KOPT-K1 (cell line): ENCODE results near the gene OPHN1.
"Not testable (repeated sequence)": the region's sequence is repeated elsewhere in the genome, so short reads cannot be mapped to it uniquely, and the experiment has no call there.

Experiments used
- H3K27ac ChIP-seq: fragments of 200-600 bp; sonication (generic); 2 replicates; pipeline ENCODE4 v1.5.1; 2016; ENCODE audit warnings: antibody characterized with exemption, mild to moderate bottlenecking, low read depth, low read length; ENCODE audit not compliant: poor library complexity, severe bottlenecking
- H3K36me3 ChIP-seq: fragments of 200-600 bp; sonication (generic); 2 replicates; pipeline ENCODE4 v1.5.1; 2017; ENCODE audit warnings: antibody characterized with exemption, mild to moderate bottlenecking, low read length, moderate library complexity; ENCODE audit not compliant: insufficient read depth
- H3K9me3 ChIP-seq: fragments of 200-600 bp; sonication (generic); 2 replicates; pipeline ENCODE4 v1.5.1; 2017; ENCODE audit warnings: antibody characterized with exemption, low read length, mild to moderate bottlenecking; ENCODE audit not compliant: insufficient read depth, poor library complexity, severe bottlenecking

The OPHN1 gene

DNA sequence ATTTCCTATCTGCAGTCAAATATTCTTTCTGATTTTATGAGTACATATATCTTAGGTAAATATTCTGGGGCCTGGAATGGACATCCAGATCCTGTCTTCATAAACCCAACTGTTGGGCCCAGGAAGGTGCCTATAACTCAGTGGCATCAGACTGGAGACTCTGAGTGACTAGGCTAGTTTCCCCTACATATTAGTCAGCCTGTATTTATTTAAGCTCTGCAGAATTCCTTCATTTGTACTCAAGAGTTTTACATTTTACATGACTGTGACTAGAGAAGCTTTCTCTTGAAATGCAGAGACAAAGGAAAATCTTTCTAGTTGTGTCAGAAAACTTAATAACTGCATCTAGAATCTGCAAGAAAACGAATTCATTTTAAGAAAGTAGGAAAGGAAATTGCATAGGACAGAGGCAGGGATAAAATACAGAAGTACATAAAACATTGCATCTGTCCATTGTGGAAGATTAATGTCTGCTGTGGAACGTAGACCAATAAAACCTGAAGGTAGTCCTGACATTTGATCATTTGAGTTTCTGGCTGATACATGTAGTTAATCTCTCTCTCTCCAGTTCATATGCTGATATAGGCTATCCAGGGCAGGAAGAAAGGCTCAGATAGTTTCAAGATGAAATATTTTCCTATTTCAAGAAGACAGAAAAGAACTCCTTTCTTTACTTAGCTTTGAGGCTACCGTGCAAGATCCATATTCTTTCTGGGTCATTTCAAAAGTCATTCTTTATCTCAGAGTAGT is 78.2 kb downstream of the OPHN1 start:
- Histone ChIP-seq H3K27ac (no peak overlapping the region), H3K9me3 (no peaks in the 10 kb centered on the region), H3K36me3 (no peaks in the 10 kb centered on the region)

DNA sequence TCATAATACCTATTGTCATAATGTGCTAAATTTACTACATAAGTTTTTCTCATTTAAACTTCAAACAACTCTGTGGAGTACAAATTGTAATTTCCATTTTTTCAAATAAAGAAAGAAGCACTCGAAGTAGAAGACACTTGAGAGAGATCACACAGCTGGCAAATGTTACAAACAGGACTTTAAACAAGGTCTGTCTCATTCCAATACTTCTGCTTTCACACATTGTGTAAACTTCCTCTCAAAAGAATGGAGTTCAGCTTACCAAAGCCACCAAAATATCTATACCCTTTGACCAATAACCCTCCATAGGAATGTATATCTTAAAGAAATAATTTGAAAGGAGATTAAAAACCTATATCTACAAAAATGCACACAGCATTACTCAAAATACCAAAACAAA is 88.3 kb downstream of the OPHN1 start:
- Histone ChIP-seq H3K9me3 (no peaks in the 10 kb centered on the region), H3K27ac (no peak overlapping the region), H3K36me3 (no peaks in the 10 kb centered on the region)

DNA sequence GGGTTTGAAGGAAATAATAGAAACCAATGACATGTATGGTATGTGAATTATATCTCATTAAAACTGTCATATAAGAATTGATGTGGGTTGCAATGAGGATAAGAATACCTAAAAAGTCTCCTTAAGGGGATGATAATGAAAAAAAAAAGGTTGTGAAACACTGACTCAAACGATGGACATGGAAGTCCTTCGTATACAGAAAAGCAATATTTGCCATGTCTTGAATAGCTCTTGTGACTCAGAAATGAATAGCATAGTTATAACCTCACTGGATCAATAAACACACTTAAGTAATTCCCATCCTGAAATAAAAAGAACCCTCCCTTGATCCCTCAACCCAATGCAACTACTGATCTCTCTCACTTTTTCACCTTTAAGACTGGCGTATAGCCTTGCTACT is 89.7 kb downstream of the OPHN1 start:
- Histone ChIP-seq H3K9me3 (no peaks in the 10 kb centered on the region), H3K36me3 (no peaks in the 10 kb centered on the region), H3K27ac (no peak overlapping the region)

DNA sequence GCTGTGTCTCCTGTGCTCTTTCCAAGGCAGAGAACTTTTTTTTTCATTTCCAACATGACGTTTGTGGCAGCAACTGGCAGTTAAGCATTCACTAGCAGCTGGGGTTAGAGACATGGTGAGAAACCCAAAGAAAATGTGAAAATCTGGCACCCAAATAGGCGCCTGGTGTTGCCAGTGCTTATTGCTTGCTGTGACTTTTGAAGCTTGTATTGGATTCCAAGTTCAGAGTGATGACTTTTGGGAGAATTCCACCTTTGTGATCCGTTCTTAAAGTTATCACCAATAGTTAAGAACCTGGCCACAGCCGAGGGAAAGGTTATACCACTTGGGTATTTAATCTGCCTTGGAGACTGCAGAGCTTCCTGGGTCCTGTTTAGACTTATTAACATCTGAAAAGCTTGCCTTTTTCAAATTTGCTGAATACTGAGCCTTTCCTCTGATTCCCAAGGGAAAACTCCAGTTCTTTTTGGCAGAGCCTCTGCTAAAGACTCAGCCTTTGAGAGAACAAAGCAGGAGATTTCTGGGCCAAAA is 101.0 kb downstream of the OPHN1 start:
- Histone ChIP-seq H3K36me3 (no peaks in the 10 kb centered on the region), H3K27ac (no peak overlapping the region), H3K9me3 (no peaks in the 10 kb centered on the region)

DNA sequence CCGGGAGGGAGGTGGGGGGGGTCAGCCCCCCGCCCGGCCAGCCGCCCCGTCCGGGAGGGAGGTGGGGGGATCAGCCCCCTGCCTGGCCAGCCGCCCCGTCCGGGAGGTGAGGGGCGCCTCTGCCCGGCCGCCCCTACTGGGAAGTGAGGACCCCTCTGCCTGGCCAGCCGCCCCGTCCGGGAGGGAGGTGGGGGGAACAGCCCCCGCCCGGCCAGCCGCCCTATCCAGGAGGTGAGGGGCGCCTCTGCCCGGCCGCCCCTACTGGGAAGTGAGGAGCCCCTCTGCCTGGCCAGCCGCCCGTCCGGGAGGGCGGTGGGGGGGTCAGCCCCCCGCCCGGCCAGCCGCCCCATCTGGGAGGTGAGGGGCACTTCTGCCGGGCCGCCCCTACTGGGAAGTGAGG is 106.5 kb downstream of the OPHN1 start:
- H3K36me3 ChIP-seq, H3K9me3 ChIP-seq, H3K27ac ChIP-seq: not testable (repeated sequence)

GRCh38 chrX:68307769-68308168 is 125.5 kb downstream of the OPHN1 start:
- Histone ChIP-seq H3K9me3 (no peaks in the 10 kb centered on the region), H3K36me3 (no peaks in the 10 kb centered on the region), H3K27ac (no peak overlapping the region)

DNA sequence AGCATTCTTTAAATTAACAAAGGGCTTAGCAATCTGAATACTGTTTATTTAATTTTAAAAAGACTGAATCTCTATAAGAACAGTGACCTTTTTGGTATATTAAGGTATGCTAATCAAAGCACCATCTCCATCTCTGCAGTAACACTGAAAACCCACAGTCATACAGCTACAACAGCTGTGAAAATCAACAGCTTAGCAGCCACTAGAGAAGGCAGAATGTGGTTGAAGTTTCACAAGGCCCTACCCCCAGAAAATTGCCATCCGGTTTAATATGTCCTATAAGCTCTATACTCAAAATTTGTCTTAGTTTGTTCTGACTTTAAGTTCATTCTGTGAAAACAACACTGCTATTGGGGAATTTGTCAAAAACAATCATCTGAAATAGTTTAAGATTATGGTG is 128.7 kb downstream of the OPHN1 start:
- no peaks in the 10 kb centered on the region for H3K9me3 ChIP-seq
- no peaks in the 10 kb centered on the region for H3K36me3 ChIP-seq
- no peak overlapping the region for H3K27ac ChIP-seq

DNA sequence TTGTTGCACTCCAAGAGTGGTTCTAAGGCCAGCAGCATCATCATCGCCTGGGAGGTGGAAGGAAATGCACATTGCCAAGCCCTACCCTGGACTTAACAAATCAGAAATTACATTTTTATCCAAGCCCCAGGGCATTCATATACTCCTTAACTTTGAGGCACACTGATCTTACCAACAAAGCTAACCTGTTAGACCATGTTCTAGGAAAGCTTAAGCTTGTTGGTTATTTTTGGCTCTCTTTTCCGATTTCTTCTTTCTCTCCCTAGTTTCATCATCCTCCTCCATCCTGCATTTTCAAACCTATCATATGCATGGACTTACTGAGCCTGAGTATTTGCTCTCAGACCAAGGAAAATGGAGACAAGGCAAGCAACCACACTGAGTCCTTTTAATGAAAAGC is 133.4 kb downstream of the OPHN1 start:
- Histone ChIP-seq H3K36me3 (no peaks in the 10 kb centered on the region), H3K27ac (no peak overlapping the region), H3K9me3 (no peaks in the 10 kb centered on the region)

- H3K36me3 ChIP-seq = no peaks in the 10 kb centered on the region
- no peaks in the 10 kb centered on the region for H3K9me3 ChIP-seq
- no peak overlapping the region for H3K27ac ChIP-seq
Measured at GRCh38 chrX:68292471-68292870, 140.8 kb downstream of the OPHN1 start.

- Histone ChIP-seq H3K36me3 (no peaks in the 10 kb centered on the region), H3K9me3 (no peaks in the 10 kb centered on the region), H3K27ac (no peak overlapping the region)
Measured at GRCh38 chrX:68288127-68288526, 145.2 kb downstream of the OPHN1 start.

DNA sequence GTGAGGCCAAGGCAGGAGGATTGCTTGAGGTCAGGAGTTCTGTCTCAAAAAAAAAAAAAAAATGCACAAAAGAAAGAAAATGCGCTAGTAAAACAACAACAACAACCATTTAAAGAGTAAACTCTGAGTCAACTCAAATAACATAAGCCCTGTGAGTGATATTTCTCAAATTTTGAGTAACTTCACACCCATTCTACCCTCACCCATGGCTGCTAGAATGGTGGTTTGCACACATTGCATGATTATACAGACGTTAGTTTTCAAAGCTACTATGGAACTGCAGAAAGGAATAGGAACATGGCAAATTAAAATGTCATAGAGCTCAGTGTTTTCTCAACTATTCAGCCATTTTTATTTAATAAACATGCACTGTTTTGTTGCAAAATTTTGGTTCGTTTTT is 145.9 kb downstream of the OPHN1 start:
- no peaks in the 10 kb centered on the region for H3K9me3 ChIP-seq
- H3K36me3 ChIP-seq = no peaks in the 10 kb centered on the region
- H3K27ac ChIP-seq = no peak overlapping the region

DNA sequence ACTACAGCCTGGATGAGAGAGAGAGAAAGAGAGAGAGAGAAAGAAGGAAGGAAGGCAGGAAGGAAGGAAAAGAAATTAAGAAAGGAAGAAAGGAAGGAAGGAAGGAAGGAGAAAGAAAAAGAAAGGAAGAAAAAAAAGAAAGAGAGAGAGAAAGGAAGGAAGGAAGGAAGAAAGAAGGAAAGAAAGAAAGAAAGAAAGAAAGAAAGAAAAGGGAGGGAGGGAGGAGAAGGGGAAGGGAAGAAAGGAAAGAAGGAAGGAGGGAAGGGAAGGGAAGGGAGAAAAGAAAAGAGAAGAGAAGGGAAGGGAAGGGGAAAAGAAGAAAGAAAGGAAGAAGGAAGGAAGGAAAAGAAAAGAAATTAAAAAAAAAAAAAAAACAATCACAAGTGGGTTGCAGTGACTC is 146.3 kb downstream of the OPHN1 start:
- H3K36me3 ChIP-seq = no peaks in the 10 kb centered on the region
- H3K9me3 ChIP-seq = no peaks in the 10 kb centered on the region
- no peak overlapping the region for H3K27ac ChIP-seq

- H3K36me3 ChIP-seq = no peaks in the 10 kb centered on the region
- H3K27ac ChIP-seq = no peak overlapping the region
- H3K9me3 ChIP-seq = no peaks in the 10 kb centered on the region
Measured at GRCh38 chrX:68286076-68286475, 147.2 kb downstream of the OPHN1 start.

GRCh38 chrX:68284281-68284904 is 148.9 kb downstream of the OPHN1 start:
- Histone ChIP-seq H3K27ac (no peak overlapping the region), H3K36me3 (no peaks in the 10 kb centered on the region), H3K9me3 (no peaks in the 10 kb centered on the region)

DNA sequence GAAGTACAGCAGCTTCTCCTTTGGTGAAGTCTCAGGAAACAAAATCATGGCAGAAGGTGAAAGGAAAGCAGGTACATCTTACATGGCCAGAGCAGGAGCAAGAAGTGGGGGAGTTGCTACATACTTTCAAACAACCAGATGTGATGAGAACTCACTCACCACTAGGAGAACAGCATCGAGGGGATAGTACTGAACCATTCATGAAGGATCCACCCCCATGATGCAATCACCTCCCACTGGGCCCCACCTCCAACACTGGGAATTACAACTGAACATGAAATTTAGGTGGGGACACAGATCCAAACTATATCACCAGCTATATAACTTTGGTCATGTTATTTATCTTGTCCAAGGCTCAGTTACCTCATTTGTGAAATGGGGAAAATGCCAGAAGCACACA is 159.4 kb downstream of the OPHN1 start:
- Histone ChIP-seq H3K27ac (no peak overlapping the region), H3K9me3 (no peaks in the 10 kb centered on the region), H3K36me3 (no peaks in the 10 kb centered on the region)

GRCh38 chrX:68264793-68265192 is 168.5 kb downstream of the OPHN1 start:
- H3K27ac ChIP-seq, H3K36me3 ChIP-seq, H3K9me3 ChIP-seq: not testable (repeated sequence)
